B cell (primary cell): ENCODE measurements around the gene TUBA4A. TPM values are rescaled to one million over a fixed set of nuclear protein-coding genes. Genes with fewer than 3 reads are reported as not detected.

Experiments
- ATAC-seq: fragments of 200-7000 bp; cut with Tn5 transposase; one replicate; pipeline ENCODE4 v1.10.0; 2021; ENCODE audit warnings: low read depth, mild to moderate bottlenecking, moderate number of reproducible peaks, moderate library complexity
- CTCF ChIA-PET: fragments of 350-600 bp; sonication (Branson Sonifier 250); formaldehyde crosslinking; loops from one replicate; lab custom pipeline; 2021; ENCODE audit warnings: antibody characterized with exemption, inconsistent platforms; lab: Charles Lee
- POLR2A ChIA-PET: fragments of 350-600 bp; sonication (Branson Sonifier 250); formaldehyde crosslinking; loops from one replicate; lab custom pipeline; 2021; ENCODE audit warnings: antibody characterized with exemption; lab: Charles Lee
- DNase-seq: peaks from one replicate; pipeline ENCODE4 v3.0.0; 2013
- H2AFZ ChIP-seq: 2 replicates; pipeline ENCODE4 v1.6.1; 2012; ENCODE audit warnings: mild to moderate bottlenecking, low read depth, low read length; ENCODE audit not compliant: insufficient read depth, poor library complexity, severe bottlenecking
- H3K27ac ChIP-seq, 2 donors: 1 replicate in 1 of 2; 2 replicates in 1 of 2; pipeline ENCODE4 v1.5.1; 2012 to 2013; ENCODE audit warnings: low read length in 2 of 2, mild to moderate bottlenecking in 2 of 2, moderate library complexity in 1 of 2
- H3K27me3 ChIP-seq, 4 experiments: fragments of 200-600 bp in 1 of 4; sonication (generic) in 1 of 4; replicated peaks in 1 of 4; 1 replicate in 2 of 4; 2 replicates in 2 of 4; pipeline versions ENCODE4 v1.6.1 to v1.7.0; 2013 to 2016; ENCODE audit warnings: low read length in 3 of 4, mild to moderate bottlenecking in 2 of 4, mixed read lengths in 1 of 4, moderate library complexity in 1 of 4; ENCODE audit not compliant: insufficient read depth in 4 of 4, control insufficient read depth in 3 of 4; ENCODE audit errors: control extremely low read depth in 1 of 4
- H3K36me3 ChIP-seq, 2 experiments: replicated peaks in 1 of 2; 1 replicate in 1 of 2; 2 replicates in 1 of 2; pipeline versions ENCODE4 v1.6.1 to v1.7.1; 2013; ENCODE audit warnings: low read length in 1 of 2; ENCODE audit not compliant: insufficient read depth in 2 of 2, control insufficient read depth in 1 of 2; ENCODE audit errors: control extremely low read depth in 1 of 2, extremely low read depth in 1 of 2
- H3K4me1 ChIP-seq, 2 donors: fragments of 200-600 bp in 1 of 2; sonication (generic) in 1 of 2; 1 replicate in 1 of 2; 2 replicates in 1 of 2; pipeline versions ENCODE4 v1.5.1 to v1.6.1; 2013 to 2017; ENCODE audit warnings: low read length in 2 of 2; ENCODE audit not compliant: control insufficient read depth in 2 of 2, insufficient read depth in 2 of 2
- H3K4me2 ChIP-seq: replicated peaks from 2 replicates; pipeline ENCODE3; 2012; ENCODE audit warnings: mild to moderate bottlenecking, low read depth, low read length; ENCODE audit not compliant: poor library complexity, severe bottlenecking
- H3K4me3 ChIP-seq, 5 experiments: fragments of 200-600 bp in 1 of 5; sonication (generic) in 1 of 5; 1 replicate in 3 of 5; 2 replicates in 2 of 5; pipeline versions ENCODE4 v1.5.1 to v1.7.0; 2011 to 2016; ENCODE audit warnings: low read length in 4 of 5, mild to moderate bottlenecking in 4 of 5, low read depth in 2 of 5, control low read depth in 1 of 5, moderate library complexity in 1 of 5; ENCODE audit not compliant: insufficient read depth in 1 of 5; ENCODE audit errors: control extremely low read depth in 1 of 5, extremely low read depth in 1 of 5
- H3K79me2 ChIP-seq: fragments of 200-600 bp; sonication (generic); one replicate; pipeline ENCODE4 v1.6.0; 2016; ENCODE audit warnings: low read length; ENCODE audit not compliant: control insufficient read depth, insufficient read depth
- H3K9ac ChIP-seq: fragments of 200-600 bp; sonication (generic); 2 replicates; pipeline ENCODE4 v1.6.1; 2017; ENCODE audit warnings: mild to moderate bottlenecking, low read length, moderate library complexity
- H3K9me3 ChIP-seq, 3 donors: one replicate each; pipeline versions ENCODE4 v1.6.1 to v1.7.1; 2013; ENCODE audit warnings: low read length in 2 of 3; ENCODE audit not compliant: control insufficient read depth in 2 of 3, insufficient read depth in 1 of 3; ENCODE audit errors: control extremely low read depth in 1 of 3
- H4K20me1 ChIP-seq: 2 replicates; pipeline ENCODE4 v1.6.0; 2012; ENCODE audit warnings: mild to moderate bottlenecking, low read length; ENCODE audit not compliant: insufficient read depth, control insufficient read depth, poor library complexity, severe bottlenecking
- H3K27ac Mint-ChIP-seq: one replicate; pipeline ENCODE4 v1.8.0; 2021; ENCODE audit warnings: mixed read lengths
- H3K27me3 Mint-ChIP-seq: one replicate; pipeline ENCODE4 v1.8.0; 2021; ENCODE audit warnings: mixed read lengths
- H3K4me1 Mint-ChIP-seq: one replicate; pipeline ENCODE4 v1.8.0; 2021; ENCODE audit warnings: mixed read lengths
- H3K4me3 Mint-ChIP-seq: one replicate; pipeline ENCODE4 v1.8.0; 2021; ENCODE audit warnings: mixed read lengths
- H3K9me3 Mint-ChIP-seq: one replicate; pipeline ENCODE4 v1.8.0; 2022; ENCODE audit warnings: mixed read lengths; ENCODE audit not compliant: insufficient read depth
- EZH2 ChIP-seq: IDR thresholded peaks from 2 replicates; pipeline ENCODE4 v1.6.1; 2012; ENCODE audit warnings: borderline replicate concordance, low read depth, mild to moderate bottlenecking, moderate library complexity, low read length; ENCODE audit not compliant: insufficient read depth, poor library complexity, severe bottlenecking
- WGBS: methylation state at CpG from one replicate; pipeline ENCODE4 v1.1.5; 2013; ENCODE audit warnings: missing lambda C conversion rate; ENCODE audit not compliant: insufficient coverage; 5-methylcytosine and 5-hydroxymethylcytosine counted together
- intact Hi-C: fragments of 100-400 bp; cut with micrococcal nuclease; formaldehyde crosslinking; loops from one replicate; pipeline ENCODE4 v1.10.0; 2022
- polyA plus RNA-seq: library from polyadenylated mRNA; depleted of rRNA; stranded (reverse); fragments of >200 nt; gene quantifications from 2 replicates; pipeline ENCODE4 v1.2.3, GENCODE V29; 2012
- total RNA-seq, 2 donors: library from RNA; stranded (reverse); fragments of 120-200 nt in 1 of 2; gene quantifications; 1 replicate in 1 of 2; 2 replicates in 1 of 2; pipeline versions ENCODE4 v1.2.3 to v1.2.4, GENCODE V29; 2013 to 2022
- TF ChIP-seq, protein P1 (sequence below): fragments of 200-600 bp; IDR thresholded peaks from one replicate; pipeline ENCODE4 v1.8.0; 2022; ENCODE audit warnings: antibody characterized with exemption, mild to moderate bottlenecking

TUBA4A gene
- total and polyA plus RNA-seq, 2 donors (not counting 1 experiment from before 2014, with no cell fraction given), result 196 to 338 TPM

DNA sequence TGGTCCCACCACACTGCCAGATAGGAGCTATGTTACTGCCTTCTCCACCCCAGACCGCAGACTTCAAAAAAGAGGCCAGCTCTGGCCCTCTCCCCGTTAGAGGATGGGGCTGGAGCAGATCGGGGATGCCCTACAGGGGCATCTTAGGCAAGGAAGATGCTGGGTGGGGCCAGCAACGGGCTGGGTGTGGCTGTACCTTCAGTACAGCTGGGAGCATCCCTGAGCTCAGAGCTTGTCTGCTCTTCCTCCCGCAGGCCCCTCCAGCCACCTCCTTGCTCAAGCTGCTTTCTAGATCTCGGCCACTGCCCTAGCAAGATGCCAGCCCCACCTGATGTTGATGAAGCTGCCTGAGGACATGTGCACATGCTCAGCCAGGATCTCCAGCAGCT, 45.6 kb upstream of the TUBA4A start:
- WGBS, result 78% methylated on average over 6 of the region's 6 CpGs
- DNase-seq (peak; percentile 13), ATAC-seq (no peak)
- Histone ChIP-seq H3K9ac (no peak overlapping the region), H3K36me3 (no peaks in the 10 kb centered on the region), H3K79me2 (no peaks in the 10 kb centered on the region), H3K27me3 (peaks cover 0 to 22% (median 1%) of the 10 kb centered on the region in 4 experiments), H2AFZ (no peak overlapping the region), H3K4me3 (no peak overlapping the region), H3K9me3 (no peaks in the 10 kb centered on the region), H3K4me2 (no peak overlapping the region), H3K4me1 (peaks cover 10 to 15% of the 10 kb centered on the region in 2 donors), H4K20me1 (no peaks in the 10 kb centered on the region), H3K27ac (no peak overlapping the region)
- no peak overlapping the region for H3K27ac Mint-ChIP-seq
- peaks cover 10% of the 10 kb centered on the region for H3K4me1 Mint-ChIP-seq
- no peaks in the 10 kb centered on the region for H3K9me3 Mint-ChIP-seq
- intact Hi-C loops, result loop anchor here (5.0 kb wide), 1 partner anchor 88 kb away; the partner anchor contains the start of gene DNPEP
- ChIA-PET POLR2A (no interaction called here), CTCF (interaction anchor here (0.7 to 10.3 kb wide), 15 partner anchors 8 to 230 kb away, joined by 3 to 136 read pairs (median 5); partner anchors contain the start of genes ANKZF1, ATG9A, CNPPD1 and DNAJB2)
- no peak overlapping the region for H3K4me3 Mint-ChIP-seq
- peaks cover 28% of the 10 kb centered on the region for H3K27me3 Mint-ChIP-seq
- TF ChIP-seq, protein P1, sequence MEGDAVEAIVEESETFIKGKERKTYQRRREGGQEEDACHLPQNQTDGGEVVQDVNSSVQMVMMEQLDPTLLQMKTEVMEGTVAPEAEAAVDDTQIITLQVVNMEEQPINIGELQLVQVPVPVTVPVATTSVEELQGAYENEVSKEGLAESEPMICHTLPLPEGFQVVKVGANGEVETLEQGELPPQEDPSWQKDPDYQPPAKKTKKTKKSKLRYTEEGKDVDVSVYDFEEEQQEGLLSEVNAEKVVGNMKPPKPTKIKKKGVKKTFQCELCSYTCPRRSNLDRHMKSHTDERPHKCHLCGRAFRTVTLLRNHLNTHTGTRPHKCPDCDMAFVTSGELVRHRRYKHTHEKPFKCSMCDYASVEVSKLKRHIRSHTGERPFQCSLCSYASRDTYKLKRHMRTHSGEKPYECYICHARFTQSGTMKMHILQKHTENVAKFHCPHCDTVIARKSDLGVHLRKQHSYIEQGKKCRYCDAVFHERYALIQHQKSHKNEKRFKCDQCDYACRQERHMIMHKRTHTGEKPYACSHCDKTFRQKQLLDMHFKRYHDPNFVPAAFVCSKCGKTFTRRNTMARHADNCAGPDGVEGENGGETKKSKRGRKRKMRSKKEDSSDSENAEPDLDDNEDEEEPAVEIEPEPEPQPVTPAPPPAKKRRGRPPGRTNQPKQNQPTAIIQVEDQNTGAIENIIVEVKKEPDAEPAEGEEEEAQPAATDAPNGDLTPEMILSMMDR, result no peak
- no peak for TF ChIP-seq EZH2

DNA sequence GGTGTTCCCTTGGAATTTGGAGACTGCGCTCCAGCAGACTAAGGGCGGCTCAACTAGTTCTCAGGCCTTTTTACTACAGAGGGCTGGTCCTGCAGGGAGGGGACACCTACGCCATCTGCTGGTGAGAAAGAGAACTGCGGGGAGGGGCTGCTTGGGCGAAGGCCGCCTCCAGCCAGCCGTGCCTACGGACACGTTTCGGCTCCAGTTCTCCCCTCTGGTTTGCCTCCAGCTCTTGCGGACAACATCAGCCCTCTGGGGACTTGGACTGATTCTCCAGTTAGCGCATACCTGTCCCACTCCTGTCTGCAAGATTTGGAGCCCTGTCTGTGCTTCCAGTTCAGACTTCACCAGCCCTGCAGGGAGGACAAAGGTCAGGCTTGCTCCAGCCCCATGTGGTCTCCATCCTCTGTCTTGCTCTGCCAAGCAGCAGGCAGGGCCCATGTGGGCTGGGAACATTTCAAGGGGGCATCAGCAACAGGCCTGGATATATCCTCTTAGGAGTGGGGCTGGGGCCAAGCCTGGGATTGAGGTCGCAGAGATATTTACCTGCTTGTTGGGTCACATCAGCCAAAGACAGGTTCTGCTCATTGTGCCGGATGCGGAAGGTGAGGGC, 45.1 kb upstream of the TUBA4A start:
- no peaks in the 10 kb centered on the region for H3K36me3 ChIP-seq
- TF ChIP-seq, protein P1, result peak; percentile 93
- TF ChIP-seq EZH2, result no peak
- peak overlapping the region; percentile 37 for H3K4me2 ChIP-seq
- H4K20me1 ChIP-seq, result no peaks in the 10 kb centered on the region
- ATAC-seq, result peak; percentile 63
- POLR2A ChIA-PET, result no interaction called here
- H3K4me3 ChIP-seq, result no peak overlapping the region
- H3K4me3 Mint-ChIP-seq, result no peak overlapping the region
- WGBS, result 20% methylated on average over 13 of the region's 15 CpGs
- peak; percentile 90 for DNase-seq
- H3K4me1 ChIP-seq, result peaks cover 14 to 19% of the 10 kb centered on the region in 2 donors
- no peaks in the 10 kb centered on the region for H3K9me3 ChIP-seq
- H3K4me1 Mint-ChIP-seq, result peaks cover 13% of the 10 kb centered on the region
- H3K27me3 ChIP-seq, result peaks cover 0 to 22% (median 1%) of the 10 kb centered on the region in 4 experiments
- H3K27me3 Mint-ChIP-seq, result peaks cover 25% of the 10 kb centered on the region
- peak overlapping the region; percentile 68 for H2AFZ ChIP-seq
- no peak overlapping the region for H3K27ac Mint-ChIP-seq
- intact Hi-C loops, result loop anchor here (1.0 to 5.0 kb wide), 5 partner anchors 45 to 241 kb away; partner anchors contain the start of genes DNPEP and NHEJ1
- H3K27ac ChIP-seq, result no peak overlapping the region
- CTCF ChIA-PET, result interaction anchor here (0.7 to 10.3 kb wide), 17 partner anchors 7 to 230 kb away, joined by 3 to 136 read pairs (median 5); partner anchors contain the start of genes ANKZF1, ATG9A, CNPPD1 and DNAJB2
- H3K9ac ChIP-seq, result no peak overlapping the region
- H3K79me2 ChIP-seq, result no peaks in the 10 kb centered on the region
- no peaks in the 10 kb centered on the region for H3K9me3 Mint-ChIP-seq
